SK-N-SH (cell line): ENCODE measurements around the gene MARVELD1.

Source experiments
- RCOR1 ChIP-seq: fragments of 150-350 bp; IDR thresholded peaks from 2 replicates; pipeline ENCODE4 v1.6.1; 2017; ENCODE audit warnings: antibody characterized with exemption, low read length
- TAF1 ChIP-seq: IDR thresholded peaks from 2 replicates; pipeline ENCODE4 v1.6.1; 2012; ENCODE audit warnings: low read depth, mild to moderate bottlenecking, low read length, moderate library complexity, borderline replicate concordance

DNA sequence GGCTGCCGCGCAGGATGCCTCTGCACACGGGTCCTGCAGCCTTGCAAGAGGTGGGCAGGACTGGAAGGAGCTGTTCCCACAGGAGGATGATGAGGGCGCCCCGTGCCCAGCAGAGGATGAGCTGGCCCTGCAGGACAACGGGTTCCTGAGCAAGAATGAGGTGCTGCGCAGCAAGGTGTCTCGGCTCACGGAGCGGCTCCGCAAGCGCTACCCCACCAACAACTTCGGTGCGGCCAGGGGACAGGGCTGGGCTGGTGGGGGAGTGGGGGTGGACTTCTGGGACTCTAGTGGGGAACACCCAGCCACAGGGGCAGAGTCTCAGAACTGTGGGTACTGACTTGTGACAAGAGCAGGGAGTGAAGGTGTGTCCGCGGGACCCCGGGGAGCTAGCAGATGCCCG is 39.4 kb downstream of the MARVELD1 start:
- TF ChIP-seq TAF1, result no peak
- TF ChIP-seq RCOR1, result no peak
